ENCODE data around the gene IFI30.
"Not testable (repeated sequence)": the region's sequence is repeated elsewhere in the genome, so short reads cannot be mapped to it uniquely, and the experiment has no call there.

The IFI30 gene

DNA sequence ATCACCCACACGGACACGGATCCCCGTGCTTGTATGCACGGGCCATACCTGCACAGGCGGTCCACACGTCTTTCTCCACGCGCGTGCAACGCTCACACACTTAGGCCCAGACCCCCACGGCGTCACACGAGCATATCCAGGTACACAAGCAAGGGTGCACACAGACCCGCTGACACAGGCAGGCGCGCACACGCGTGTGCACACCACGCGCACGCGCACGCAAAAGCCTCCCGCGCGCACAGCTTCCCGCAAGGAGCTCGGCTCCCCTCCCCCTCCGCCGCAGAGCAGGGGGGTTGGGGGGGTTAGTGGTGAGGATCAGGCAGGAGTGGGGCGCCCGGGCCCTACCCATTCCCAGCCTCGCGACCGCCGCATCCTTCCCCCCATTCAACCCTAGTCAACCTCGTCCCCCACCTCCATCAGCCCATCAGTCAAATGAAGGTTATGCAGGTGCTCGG is 29.8 kb downstream of the IFI30 start:
- no peak for DNase-seq

DNA sequence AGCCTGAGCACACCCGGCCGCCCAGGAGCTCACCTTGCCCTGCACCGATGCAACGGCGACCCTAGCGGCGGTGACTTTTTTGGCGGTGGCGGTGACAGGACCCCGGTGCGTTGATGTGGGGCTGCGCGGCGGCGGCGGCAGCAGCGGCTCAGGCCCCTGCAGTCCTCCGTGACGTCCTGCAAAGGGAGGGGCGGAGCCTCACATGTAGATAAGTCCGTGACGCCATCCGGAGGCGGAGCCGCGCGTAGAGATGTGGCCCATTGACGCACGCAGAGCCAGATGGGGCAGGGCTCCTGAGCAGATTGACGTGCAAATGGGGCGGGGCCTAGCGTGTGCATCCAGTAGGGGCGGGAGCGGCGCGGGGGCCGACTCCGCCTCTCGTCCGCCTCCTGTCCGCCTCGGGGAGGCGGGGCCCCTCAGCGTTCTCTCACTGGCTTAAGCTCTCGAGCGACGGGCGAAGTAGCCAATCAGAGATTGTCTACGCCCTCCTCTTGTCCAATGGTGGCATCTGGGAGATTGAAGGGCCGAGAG is 30.3 kb downstream of the IFI30 start, which contains the start of gene RAB3A:
Gene RAB3A, minus strand, starts transcription at position 180 of the 531 bp plus-strand sequence. CDS start 1,302 bp downstream, outside the sequence.
- peak; percentile 99 for DNase-seq

DNA sequence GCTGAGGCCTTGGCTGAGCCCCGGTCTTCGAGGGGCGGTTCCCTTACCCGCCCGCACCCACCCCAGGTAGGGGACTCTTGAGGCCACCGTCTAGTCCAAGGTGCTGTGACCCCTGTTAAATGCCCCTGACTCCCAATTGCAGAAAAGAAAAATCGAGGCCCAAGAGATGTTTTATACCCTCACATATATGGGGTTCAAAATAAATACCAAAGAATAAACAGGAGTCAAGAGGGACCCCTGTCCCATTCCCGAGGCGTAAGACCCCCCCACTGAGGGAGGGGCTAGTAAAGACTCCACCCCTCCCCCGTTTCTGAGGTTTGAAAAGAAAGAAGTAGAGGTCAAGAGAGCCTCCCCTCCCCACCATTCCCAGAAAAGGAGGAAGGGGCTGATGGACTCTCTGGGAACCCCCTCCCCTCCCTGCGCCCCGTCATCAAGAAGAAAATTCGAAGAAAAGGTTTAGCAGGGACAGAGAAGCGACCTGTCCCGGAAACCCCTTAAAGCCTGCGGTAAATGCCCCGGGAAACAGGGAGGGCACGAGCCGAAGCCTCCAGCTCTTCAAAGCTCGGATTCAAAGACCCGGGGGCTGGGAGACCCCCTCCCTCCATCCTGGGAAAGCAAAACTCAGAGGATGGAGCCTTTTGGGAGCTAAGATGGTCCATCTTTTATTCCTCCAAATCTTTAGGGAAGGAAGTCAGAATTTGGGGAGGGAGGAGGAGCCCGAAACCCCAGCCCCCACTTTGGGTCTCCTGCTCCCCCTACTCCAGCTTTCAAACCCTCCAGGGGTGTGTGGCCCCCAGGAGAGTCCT is 31.0 kb downstream of the IFI30 start:
- no peak for DNase-seq

DNA sequence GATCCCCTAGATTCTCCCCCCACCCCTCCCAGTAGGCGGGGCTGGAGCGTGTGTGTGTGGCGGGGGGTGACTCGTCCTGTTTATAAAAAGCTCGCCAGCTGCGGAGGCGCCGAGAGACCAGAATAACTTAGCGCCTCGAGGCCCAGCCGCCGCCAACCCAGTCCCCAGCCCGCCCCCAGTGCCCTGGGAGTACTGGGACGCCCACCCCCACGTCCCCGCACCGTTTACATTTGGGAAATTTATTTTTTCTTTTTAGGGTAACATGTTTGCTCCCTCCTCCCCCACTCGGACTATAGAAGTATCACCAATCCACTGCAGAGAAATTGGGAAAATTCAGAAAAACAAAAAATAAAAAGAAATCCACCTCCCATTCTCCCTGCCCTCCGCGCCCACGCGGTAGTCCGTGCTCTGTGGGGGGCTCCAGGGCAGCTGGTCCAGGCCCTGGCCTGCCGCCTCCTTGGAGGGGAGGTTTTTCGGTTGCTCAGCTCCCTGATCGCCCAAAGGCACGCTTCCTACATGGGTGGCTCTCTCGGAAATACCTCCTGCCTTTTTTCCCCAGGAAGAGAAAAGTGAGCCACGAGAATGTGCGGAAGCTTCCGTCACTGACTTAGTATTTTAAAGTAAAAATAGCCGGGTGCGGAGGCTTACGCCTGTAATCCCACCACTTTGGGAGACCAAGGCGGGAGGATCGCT is 31.7 kb downstream of the IFI30 start:
- peak; percentile 73 for DNase-seq

DNA sequence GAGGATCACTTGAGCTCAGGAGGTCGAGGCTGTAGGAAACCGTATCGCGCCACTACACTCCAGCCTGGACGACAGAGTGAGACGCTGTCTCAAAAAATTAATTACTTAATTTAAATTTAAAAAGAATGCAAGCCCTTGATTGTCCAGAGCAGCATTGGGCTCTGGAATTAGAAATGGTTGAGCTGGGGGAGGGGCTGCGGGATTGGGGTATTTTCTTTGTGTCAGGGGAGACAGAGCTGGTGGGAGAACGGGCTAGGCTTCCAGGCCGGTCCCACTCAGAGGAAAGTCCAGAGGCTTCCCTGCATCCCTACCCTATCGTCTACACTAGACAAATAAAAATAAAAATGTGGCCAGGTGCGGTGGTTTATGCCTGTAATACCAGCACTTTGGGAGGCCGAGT is 32.4 kb downstream of the IFI30 start:
- DNase-seq, result no peak

DNA sequence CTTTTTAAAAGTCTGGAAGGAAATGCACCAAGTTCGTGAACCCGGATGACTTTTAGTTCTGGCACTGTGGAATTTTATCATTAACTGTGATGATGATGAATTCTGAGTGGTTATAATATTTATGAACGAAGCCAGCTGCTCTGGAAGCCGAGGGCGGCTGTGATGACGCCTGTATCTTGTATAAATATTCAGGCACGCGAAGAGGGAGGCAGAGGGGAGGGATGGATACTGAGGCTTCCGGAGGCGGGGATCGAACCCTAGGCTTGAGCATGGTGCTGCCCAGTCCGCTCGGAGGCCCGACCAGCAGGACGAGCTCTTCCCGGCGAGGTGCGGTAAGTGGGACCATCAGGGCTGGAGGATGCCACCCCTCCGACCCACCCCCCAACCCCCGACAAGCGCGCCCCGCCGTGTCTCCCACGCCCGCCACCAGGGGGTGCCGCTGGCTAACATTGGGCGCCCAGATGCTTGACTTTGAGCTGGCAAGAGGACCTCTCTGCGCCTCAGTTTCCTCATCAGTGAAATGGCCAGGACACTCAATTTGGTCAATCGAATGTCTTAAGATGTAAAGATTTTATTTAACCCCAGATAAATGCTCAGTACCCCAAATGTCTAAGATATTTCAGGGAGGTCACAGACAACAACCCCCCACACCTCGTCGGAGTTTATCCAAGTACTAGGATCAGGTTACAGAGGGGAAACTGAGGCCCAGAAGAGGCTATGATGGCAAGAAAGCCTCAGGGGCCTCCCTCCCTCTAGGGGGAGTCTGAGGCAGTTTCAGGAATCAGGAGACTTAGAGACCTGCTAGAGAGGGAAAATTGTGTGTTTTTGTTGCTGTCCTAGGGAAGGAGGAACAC is 34.7 kb downstream of the IFI30 start:
- DNase-seq, result peak; percentile 6

DNA sequence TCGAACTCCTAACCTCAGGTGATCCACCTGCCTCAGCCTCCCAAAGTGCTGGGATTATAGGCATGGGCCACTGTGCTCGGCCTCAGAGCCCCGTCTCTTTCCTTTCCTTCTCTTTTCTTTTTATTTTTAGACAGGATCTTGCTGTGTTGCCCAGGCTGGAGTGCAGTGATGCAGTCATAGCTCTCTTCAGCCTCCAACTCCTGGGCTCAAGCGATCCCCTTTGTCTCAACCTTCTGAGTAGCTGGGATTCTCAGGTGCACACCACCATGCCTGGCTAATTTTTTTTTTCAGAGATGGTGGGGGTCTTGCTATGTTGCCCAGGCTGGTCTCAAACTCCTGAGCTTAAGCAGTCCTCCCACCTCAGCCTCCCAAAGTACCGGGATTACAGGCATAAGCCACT is 36.3 kb downstream of the IFI30 start:
- DNase-seq, result not testable (repeated sequence)

DNA sequence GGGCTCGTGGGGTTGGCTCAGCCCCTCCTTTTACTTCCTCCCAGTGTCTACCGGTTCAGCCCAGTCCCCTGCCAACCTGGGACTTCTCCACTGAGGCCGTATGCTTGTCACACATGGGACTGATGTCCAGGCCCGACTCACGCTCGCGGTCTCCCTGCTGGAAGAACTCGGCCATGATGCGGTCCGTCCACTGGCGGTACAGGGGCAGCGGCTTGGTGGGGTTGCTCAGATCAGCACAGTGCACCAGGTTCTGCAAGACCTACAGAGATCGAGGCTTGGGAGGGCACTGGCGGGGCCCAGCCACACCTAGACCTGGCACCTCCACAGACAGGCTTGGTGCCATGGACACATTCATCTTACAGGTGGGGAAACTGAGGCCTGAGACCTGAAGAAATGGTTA is 38.1 kb downstream of the IFI30 start:
- no peak for DNase-seq

DNA sequence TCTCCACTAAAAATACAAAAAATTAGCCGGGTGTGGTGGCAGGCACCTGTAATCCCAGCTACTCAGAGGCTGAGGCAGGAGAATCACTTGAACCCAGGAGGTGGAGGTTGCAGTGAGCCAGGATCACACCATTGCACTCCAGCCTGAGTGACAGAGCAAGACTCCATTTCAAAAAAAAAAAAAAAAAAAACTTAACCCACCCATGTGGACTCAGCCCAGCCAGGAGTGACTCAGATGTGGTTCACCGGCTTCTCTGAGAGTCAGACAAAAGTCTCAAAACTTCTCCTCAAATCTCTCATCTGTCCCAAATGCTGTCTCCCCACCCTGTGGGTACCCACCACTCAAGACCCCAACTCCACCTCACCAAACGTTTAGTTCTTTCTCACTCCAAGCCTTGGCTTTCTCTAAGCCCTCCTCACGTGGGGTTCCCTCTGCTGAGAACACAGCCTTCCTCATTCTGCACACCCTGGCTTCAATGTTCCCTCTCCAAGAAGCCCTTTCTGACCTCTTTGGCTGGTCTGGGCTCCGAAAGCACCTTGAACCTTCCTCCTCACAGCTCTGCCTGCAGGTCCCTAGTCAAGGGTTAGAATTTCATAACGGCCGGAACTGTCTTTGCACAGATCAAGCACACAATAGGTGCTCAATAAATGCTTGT is 41.3 kb downstream of the IFI30 start:
- no peak for DNase-seq

DNA sequence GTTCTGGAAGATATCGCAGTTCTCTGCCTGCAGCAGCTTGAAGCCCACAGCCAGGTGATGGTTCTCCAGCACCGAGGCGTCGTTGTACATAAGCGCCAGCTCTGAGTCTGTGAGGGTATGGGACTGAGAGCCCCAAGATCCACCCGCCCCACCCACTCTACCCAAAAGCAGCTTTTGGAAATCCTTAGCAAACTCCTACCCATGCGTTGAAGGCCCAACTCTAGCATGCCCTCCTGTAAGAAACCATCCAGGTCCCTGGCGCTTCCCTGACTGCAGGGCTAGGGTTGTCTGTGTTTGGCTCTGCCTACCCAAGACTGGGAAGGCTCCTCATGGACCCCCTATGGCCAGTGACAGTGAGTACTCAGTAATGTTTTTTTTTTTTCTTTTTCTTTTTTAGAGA is 43.2 kb downstream of the IFI30 start:
- no peak for DNase-seq

DNA sequence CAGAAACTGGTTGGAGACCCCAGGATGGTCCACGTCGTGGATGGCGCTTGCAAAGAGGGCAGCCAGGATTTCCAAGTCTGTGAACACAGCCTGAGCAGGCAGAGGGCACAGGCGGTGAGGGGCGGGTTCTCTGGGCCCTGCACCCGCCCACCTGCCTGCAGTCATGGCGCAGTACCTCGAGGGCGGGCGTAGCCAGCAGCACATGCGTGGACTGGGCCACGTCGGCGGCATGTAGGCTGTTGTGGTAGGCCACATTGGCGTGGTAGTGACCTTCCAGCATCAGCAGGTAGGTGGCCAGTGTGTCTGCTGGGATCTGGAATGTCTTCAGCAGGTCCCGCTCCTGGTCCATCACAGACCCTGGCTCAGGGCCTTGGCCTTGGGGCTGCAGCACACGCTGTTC is 44.5 kb downstream of the IFI30 start:
- DNase-seq, result no peak

DNA sequence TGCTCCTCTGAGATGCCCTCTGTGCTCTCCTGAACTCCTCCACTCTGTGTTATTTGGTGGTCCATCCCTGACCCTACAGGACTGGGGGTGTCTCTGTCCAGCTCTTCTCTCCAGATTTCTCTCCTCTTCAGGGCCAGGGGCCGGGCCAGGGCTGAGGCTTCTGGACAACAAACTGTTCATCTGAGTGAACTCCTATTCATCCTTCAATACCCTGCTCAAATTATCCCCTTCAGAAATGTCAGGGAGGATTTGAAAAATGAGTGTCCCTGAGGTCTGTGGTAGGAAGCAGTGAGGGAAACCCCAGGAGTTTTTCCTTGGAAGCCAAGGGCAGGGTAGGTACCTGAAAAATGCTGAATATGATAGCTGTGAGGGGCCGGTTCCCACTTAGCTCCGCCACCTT is 45.0 kb downstream of the IFI30 start:
- DNase-seq, result no peak

DNA sequence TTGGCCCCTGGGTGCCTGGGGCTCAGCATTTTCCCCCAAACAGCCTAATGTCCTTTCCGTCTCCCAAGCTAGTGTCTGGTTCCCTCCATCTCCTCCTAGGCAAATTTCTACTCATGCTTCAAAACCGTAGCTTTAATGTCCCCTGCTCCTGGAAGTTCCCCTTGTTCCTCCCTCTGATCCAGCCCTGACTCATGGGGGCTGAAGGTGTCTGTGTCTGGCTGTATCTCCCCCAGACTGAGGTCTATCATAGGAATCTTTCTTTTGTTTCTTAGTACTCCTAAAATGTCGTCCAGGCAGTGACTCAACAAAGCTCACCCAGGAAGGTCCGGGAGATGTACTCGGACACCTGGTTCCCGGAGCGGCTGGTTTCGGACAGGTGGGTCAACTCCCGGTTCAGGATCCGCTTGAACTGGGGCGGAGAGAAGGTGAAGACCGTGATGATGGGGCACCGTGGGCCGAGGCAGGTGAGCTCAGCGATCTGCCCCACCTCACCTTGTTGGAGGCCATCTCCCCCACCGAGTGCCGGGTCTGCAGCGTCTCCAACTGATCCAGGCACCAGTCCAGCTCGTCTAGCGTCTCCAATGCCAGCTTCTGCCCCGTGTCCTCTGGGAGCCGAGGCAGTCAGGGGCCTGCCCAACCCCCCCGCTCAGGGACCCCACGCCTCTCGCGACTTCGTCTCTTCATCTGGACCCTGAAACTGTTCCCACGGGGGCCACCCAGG is 46.5 kb downstream of the IFI30 start:
- DNase-seq, result no peak

DNA sequence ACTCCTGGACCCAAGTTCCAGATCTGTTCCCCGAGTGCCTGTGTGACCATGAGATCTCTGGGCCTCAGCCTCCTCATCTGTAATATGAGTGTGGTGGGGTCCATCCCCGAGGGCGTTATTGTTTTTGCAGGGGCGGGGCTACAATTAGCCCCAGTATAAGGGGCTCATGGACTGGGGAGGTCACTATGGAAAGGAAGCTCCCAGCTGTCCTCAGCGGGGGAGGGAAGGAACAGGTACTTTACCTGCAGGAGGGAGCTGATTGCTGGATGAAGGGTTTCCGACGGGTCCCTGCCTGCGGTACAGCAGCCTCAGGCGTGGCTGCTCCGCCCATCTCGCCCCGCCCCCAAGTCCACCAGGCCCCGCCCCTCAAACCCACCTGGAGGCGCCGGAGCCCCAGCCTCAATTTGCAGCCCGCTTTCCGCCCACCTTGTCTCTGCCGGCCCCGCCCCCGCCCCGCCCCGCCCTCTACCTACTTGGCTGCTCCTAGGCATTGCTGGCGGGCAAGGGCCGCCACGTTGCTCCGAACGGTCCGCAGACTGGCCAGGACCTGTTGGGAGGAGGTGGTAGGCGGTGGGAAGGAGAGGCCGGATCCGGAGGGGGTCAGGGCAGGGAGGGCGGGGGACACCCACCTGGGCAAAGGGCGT is 47.1 kb downstream of the IFI30 start:
- no peak for DNase-seq

DNA sequence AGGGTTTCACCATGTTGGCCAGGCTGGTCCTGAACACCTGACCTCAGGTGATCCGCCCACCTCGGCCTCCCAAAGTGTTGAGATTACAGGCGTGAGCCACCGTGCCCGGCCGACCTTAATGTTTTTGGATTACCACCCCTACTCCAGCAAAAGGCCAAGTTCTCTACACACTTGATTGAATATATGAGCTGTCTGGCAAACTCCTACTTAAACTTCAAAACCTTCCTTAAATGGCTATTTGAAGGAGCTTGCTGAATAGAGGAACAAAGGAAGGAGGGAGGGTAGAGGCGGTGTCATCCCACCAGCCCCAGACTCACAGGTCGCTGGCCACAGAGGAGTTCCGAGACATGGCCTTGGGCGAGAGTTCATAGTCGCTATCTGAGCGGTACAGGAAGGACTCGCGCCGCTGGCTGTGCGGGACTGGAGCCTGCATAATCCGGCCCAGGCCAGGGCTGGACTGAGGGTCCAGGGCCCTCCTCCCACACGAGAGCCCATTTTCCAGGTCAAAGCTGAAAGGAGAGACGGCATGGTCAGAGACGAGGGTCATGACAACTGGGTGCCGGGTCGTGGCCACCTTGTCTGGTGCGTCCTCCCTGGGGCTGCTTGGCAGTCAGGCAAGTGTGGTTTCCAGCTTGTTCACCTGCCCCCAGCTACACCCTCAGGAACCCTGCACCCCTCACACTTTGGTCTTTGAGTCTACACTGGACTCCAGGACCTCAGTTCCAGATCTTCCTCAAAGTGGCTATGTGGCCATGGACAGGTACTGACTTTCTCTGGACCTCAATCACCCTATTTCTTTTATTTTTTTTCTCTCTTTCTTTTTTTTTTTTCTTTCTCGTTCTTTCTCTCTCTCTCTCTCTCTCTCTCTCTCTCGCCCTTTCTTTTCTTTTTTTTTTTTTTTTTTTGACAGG is 48.5 kb downstream of the IFI30 start:
- DNase-seq, result no peak

DNA sequence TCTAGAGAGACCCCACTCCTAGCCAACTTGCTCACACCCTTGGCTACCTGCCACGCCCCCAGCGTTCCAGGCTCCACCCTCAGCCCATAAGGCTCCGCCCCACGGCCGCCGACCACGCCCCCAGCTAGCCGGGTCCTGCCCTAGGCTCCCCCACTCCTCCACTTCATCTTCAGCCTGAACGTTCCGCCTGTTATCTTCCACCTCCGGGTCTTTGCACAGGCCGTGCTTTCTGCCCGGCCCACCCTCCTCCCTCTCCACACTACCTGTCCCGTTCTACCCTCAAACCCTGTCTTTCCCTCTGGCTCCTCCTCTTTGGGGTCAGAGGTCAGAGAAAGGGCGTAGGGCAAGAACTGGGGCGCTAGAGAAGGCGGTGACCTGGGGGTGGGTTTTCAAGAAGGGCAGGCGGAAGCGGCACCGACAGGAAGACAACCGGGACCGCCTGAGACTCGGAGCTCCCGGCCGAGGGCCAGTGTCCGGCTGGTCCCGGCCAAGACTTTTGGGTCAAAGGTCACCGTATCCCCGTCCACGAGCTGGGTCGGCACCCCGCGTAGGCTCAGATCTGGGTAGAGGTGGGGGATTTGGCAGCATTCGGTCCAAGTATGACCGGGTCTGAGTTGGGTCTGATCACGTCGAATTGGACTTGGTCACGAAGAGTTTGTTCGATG is 50.4 kb downstream of the IFI30 start:
- peak; percentile 50 for DNase-seq

DNA sequence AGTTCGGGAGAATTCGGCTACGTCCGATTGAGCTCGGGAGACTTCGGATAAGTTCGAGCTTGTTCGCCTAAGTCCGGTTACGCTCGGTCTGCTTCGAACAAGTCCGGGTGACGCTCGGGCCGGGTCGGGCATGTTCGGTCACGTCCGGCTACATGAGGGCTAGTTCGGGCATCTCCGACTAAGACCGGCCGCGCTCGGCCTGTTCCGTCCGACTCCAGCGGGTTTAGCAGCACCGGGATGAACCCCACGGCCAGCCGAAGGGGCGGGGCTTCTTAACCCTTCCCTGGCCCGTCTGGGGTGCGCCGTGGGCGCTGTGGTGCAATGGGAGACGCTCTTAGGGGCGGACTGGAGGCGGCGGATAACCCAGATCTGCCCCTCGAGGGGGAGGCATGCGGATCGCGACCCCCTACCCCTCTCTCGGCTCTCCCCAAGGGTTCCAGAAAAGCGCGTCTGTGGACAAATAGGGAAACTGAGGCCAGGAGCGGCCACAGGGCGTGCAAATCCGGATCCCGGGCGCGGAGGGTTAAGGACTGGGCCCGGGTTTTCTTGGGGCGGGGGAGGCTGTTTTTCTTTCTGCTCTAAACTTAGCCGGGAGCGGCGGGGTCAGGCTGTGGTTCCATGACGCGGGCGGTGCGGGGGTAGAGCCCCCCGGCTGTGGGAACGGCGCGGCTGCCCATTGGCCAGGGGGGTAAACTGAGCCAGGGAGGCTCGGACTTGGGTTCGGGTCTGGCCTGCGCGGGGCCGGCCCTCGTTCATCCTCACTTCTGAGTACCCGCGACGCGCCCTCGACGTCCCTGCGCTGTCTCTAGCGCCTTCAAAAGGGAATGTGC is 51.1 kb downstream of the IFI30 start:
- DNase-seq, result peak; percentile 96

DNA sequence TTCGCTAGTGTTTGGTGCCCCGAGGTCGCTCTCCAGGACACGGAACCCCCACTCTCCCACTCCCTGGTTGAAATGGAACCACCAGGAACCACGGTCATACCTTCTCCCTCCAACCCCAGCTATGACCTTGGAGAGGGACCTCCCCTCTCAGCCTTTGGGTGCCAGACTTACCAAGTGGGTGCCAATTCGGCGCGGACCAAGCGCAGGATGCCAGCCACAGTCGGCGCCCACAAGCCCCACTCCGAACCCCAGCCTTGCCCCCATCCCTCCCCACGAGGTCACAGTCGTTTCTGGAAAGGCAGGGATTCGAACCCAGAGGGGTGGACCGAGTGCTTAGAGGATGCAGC is 51.7 kb downstream of the IFI30 start:
- no peak for DNase-seq

Measured in NCI-H774 (cell line).